ENCODE data around the gene MEN1. TPM values are rescaled to one million over a fixed set of nuclear protein-coding genes. Genes with fewer than 3 reads are reported as not detected.

MEN1 gene
- total RNA-seq, 2 donors from 2014 or later: 7.2 to 9.8 TPM

DNA sequence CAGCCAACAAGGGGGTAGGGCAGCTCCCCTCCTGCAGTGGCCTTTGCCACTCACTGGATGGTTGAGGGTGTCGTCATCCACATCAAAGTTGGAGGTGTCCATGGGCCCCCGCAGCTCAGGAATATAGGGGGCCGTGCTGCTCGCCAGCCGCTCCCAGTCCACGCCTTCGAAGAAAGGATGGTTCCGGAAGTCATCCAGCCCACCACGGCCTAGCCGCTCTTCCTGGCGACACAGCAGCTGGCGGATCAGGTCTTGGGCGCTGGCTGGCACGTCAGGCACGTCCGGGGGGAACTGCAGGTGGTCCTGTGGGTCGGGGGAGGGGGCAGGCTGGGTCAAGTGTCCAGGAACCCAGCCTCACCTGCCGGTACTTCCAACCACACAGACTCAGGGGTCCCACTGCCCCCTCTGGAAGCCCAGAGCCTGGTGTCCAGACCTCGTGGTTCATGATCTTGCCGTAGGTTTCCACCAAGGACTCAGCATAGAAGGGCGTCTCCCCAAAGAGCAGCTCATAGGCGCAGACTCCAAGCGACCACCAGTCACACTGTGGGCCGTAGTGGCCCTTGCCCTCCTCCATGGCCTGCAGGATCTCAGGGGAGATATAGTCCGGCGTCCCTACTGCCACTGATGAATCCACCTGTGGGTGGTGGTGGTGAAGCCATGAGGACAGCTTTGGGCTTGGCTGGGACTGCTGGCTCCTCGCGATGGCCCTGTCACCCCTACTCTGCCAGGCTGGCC is 28.4 kb upstream of the MEN1 start:
- TF ChIP-seq, protein P1, sequence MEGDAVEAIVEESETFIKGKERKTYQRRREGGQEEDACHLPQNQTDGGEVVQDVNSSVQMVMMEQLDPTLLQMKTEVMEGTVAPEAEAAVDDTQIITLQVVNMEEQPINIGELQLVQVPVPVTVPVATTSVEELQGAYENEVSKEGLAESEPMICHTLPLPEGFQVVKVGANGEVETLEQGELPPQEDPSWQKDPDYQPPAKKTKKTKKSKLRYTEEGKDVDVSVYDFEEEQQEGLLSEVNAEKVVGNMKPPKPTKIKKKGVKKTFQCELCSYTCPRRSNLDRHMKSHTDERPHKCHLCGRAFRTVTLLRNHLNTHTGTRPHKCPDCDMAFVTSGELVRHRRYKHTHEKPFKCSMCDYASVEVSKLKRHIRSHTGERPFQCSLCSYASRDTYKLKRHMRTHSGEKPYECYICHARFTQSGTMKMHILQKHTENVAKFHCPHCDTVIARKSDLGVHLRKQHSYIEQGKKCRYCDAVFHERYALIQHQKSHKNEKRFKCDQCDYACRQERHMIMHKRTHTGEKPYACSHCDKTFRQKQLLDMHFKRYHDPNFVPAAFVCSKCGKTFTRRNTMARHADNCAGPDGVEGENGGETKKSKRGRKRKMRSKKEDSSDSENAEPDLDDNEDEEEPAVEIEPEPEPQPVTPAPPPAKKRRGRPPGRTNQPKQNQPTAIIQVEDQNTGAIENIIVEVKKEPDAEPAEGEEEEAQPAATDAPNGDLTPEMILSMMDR (IDR thresholded peaks at IDR 0.05): no peak
- no peak overlapping the region for H3K4me3 ChIP-seq
- no peaks in the 10 kb centered on the region for H3K9me3 ChIP-seq
- H3K4me1 ChIP-seq: no peaks in the 10 kb centered on the region
- H3K27ac ChIP-seq: no peak overlapping the region
- H3K36me3 ChIP-seq: no peaks in the 10 kb centered on the region
- DNase-seq (ENCODE audit: low spot score): no peak
- no peaks in the 10 kb centered on the region for H3K27me3 ChIP-seq

DNA sequence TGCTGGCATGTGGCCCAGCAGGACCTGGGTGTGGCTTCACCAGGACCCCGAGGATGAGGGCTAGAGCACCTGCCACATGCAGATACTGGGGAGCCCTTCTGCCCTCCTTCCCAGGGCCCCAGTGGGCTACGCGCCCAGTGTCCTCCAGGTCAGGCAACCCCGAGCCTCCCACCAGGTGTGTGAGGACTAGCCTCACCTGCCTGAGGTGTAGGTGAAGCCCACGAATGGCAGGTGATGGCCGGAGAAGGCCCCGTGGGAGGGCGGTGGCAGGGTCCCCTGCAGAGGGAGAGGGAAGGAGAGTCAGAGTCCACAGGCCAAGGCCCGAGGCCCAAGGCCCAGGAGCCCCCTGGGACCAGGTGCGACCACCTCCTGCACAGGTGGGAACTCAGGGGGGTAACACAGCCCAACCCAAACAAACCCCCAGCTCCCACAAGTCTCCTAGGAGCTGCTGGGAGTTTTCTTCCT is 27.6 kb upstream of the MEN1 start:
- Histone ChIP-seq H3K36me3 (no peaks in the 10 kb centered on the region), H3K4me1 (no peaks in the 10 kb centered on the region), H3K9me3 (no peaks in the 10 kb centered on the region), H3K4me3 (no peak overlapping the region), H3K27me3 (no peaks in the 10 kb centered on the region), H3K27ac (no peak overlapping the region)
- TF ChIP-seq, protein P1 (IDR thresholded peaks at IDR 0.05): no peak
- DNase-seq (ENCODE audit: low spot score): no peak

DNA sequence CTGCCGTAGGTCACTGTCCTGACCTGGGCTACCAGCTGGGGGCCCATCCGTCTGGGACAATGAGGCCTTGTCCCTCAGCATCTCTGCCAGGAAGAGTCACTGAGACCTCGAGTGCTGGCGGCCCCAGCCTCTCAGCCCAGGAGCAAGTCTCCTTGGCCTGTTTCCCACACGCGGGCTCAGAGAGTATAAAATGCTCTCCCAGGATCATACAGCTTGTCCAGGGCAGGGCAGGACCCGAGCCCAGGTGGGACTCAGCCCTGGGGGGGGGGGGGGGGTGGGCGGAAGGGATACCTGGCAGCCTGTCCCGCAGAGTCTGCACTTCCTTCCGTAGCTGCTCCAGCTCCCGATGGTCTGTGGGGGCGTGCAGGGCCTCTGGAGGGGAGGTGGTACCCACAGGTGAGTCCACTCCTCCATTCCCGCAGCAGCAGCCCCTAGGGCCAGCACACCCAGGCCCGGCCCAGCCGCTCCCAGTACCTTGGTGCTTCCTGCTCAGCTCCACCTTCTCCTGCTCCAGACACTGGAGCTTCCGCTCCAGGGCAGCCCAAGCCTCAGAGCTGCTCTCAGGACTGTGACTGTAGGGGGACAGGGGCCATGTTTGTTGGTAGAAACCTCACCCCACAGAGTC is 26.2 kb upstream of the MEN1 start:
- no peaks in the 10 kb centered on the region for H3K27me3 ChIP-seq
- TF ChIP-seq, protein P1 (IDR thresholded peaks at IDR 0.05): no peak
- no peak overlapping the region for H3K4me3 ChIP-seq
- no peak overlapping the region for H3K27ac ChIP-seq
- no peak for DNase-seq (ENCODE audit: low spot score)
- no peaks in the 10 kb centered on the region for H3K9me3 ChIP-seq
- H3K4me1 ChIP-seq: no peaks in the 10 kb centered on the region
- no peaks in the 10 kb centered on the region for H3K36me3 ChIP-seq

DNA sequence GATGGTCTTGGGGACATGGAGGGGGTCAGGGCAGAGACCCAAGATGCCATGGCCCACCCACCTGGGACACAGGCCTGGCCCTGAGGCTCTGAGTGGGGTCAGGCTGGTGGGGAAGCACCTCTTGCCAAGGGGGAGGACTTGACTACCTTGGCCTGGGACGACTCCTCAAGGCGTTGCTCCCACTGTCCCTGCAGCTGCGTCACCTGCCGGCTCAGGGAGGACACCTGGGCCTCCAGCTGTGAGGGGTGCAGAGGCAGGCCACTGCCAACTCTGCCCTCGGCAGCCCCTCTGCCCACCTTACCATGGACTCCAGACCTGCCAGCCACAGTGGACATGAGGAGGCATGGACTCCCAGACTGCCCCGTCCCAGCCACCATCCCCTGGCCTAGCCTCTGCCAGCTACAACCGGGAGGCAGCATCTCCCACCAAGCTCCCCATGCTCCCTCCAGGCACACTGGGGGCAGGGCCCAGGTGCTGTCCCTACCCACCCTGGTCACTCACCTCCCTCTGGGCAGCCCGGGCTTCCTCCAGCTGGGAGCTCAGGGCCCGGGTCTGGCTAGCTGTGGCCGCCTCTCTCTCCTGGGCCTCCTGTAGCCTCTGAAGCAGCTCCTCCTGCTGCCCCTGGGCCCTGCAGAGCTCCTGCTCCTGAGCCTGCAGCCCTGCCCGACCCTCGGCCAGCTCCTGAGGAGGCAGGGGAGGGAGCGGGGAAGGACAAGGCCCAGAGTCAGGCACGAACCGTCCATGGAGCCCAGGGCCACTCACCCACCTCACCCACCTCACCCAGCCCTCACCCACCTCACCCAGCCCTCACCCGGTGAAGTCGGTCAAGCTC is 25.5 kb upstream of the MEN1 start:
- TF ChIP-seq, protein P1 (IDR thresholded peaks at IDR 0.05): no peak
- H3K27ac ChIP-seq: no peak overlapping the region
- no peaks in the 10 kb centered on the region for H3K4me1 ChIP-seq
- no peaks in the 10 kb centered on the region for H3K27me3 ChIP-seq
- no peak overlapping the region for H3K4me3 ChIP-seq
- no peak for DNase-seq (ENCODE audit: low spot score)
- no peaks in the 10 kb centered on the region for H3K9me3 ChIP-seq
- H3K36me3 ChIP-seq: no peaks in the 10 kb centered on the region

DNA sequence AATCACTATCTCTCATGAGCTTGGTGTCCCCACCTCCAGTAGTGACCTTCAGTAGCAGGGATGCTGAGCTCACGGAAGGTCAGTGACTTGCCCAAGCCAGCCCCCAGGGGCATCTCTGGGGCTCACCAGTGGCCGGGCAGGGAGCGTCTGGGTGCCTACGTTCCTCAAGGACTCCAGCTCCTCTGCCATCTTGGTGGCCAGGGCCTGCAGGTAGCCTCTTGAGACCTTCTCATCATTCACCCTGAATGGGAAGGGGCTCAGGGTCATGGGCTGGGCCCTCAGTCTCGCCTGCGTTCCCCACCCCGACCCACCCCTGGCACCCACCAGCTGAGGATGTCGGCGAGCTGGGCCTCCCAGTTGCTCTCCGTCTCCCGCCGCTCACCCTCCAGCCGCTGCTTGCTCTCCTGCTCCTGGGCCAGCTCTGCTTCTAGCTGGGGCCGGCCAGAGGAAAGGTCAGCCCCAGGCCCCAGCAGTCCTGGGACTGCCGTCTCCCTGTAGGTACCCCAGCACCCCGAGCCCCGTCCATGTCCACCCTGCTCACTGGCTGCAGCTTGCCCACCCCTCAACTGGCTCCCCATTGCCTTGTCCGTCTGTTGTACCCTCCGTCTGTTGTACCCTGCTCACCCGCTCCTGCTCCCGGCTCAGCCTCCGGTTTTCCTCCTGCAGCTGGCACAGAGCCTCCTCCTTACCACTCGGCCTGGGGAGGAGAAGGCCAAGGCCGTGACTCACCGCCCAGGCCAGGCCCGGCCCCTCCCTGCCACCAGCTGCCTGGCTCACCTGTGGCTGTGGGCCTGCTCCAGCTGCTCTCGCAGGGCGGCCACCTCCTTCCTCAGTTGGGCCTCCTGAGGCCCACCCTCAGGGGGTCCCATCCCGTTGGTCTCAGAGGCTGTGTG is 24.6 kb upstream of the MEN1 start:
- Histone ChIP-seq H3K9me3 (no peaks in the 10 kb centered on the region), H3K27me3 (no peaks in the 10 kb centered on the region), H3K27ac (no peak overlapping the region), H3K4me3 (no peak overlapping the region), H3K36me3 (no peaks in the 10 kb centered on the region), H3K4me1 (no peaks in the 10 kb centered on the region)
- DNase-seq (ENCODE audit: low spot score): no peak
- TF ChIP-seq, protein P1 (IDR thresholded peaks at IDR 0.05): no peak
